ENCODE data around the gene PRKACA. TPM values are rescaled to one million over a fixed set of nuclear protein-coding genes. Genes with fewer than 3 reads are reported as not detected.

Gene PRKACA
- total RNA-seq (2014; rRNA removed; shearing (Covaris generic)) = 36.9 and 48.1 TPM in 2 replicates

GRCh38 chr19:14117668-14118164, at the start of gene PRKACA:
Gene PRKACA, minus strand, starts transcription at chr19:14117762. Its CDS starts 215 bp downstream, at chr19:14117547.
- DNase-seq (ENCODE audit: low spot score) = peak; percentile 99

DNA sequence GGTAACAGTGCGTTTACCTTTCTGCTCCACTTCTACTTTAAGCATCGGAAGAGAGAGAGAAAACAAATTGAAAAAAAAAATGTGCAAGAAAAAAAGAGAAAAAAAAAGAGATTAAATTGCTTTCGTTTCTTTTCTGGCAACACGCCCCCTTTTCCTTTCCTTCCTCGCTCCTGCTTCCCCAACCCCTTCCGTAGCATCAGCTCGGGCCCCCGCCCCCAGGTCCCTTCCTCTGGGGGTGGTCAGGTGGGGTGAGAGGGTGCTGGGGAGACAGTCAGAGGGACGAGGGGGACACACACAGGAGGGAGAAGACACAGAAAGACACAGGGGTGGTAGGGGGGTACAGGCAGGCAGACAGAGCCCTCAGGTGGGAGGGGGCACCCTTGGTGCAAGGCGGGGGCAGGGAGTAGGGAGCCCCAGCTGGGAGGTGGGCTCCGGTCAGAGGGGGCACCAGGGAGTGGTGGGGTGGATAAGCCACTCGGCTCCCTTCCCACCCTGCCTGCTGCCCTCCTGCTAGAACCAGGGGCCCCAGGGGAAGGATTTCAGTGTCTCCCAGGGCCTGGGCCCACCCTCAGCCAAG, 49.5 kb upstream of the PRKACA start:
- no peak for DNase-seq (ENCODE audit: low spot score)

DNA sequence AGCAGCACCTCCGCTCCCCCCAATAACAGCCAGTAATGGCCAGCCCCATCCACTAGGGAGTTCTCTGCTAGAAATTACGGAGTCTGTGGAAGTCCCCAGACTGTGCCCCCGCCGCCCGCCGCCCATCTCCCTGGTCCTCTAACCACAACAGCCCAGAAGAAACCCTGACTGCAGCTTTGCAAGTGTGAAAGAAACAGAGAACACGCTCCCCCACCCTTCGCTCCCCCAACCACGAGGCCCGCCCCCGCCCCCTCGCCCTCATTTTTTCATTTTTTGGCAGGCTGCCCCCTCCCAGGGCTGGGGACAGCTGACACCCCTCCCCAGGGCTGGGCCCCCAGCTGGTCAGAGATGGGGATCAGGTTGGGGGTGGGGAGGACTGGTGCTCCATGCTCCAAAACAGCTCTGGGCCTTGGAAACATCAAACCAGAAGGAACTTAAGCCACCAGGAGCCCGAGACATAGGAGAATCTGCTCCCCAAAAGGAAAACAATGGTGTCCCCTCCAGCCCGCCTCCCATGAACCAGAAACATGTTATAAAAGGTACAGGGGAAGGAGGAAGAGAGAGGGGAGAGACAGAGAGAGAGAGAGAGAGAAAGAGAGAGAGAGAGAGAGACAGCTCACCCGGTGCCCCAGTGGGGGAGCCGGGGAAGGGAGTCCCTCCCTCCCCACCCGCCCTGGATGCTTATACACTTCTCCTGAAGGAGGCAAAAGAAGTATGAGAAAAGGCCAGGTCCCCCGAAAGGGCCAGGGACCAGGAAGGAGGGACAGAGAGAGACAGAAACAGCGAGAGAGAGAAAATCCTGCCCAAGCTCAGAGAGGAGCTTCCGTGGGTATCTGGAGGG, 48.6 kb upstream of the PRKACA start:
- no peak for DNase-seq (ENCODE audit: low spot score)

GRCh38 chr19:14164724-14165493, 47.3 kb upstream of the PRKACA start:
- DNase-seq (ENCODE audit: low spot score) = no peak

- no peak for DNase-seq (ENCODE audit: low spot score)
These were observed 46.5 kb upstream of the PRKACA start for GRCh38 chr19:14164082-14164481.

- DNase-seq (ENCODE audit: low spot score) = no peak
These were observed 45.3 kb upstream of the PRKACA start for GRCh38 chr19:14162871-14163297.

GRCh38 chr19:14161305-14161704, 43.7 kb upstream of the PRKACA start:
- no peak for DNase-seq (ENCODE audit: low spot score)

DNA sequence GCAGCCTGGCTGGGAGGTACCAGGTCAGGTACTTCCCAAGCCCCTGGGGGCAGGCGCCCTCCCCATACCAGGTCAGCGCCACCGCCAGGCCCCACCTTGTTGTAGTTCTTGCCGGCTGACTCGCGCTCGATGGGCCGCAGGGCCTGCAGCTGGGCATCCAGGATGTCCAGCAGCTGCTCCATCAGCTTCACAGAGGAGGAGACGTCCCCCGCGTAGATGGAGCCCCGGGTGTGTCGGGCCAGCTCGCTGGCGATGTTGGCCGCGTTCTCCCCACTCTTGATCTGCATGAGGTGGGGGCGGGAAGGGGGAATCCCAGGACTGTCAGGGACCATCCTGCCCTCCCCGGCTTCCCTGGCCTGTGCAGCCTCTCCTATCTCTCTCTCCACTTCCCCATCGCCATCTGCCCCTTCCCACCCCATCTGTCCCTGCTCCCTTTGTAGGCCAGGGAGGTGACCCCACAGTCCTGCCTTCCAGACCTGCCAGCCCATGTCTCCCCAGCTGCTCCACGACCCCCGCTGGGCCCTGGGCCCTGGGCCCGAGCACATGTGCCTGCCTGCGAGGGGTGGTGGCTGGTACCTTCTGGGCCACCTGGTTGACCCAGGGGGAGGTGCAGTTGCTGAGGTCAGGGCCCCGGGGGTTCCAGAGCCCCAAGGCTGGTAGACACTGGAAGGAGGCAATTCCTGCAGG, 42.6 kb upstream of the PRKACA start:
- DNase-seq (ENCODE audit: low spot score) = no peak

- no peak for DNase-seq (ENCODE audit: low spot score)
These were observed 41.5 kb upstream of the PRKACA start for GRCh38 chr19:14159059-14159458.

DNA sequence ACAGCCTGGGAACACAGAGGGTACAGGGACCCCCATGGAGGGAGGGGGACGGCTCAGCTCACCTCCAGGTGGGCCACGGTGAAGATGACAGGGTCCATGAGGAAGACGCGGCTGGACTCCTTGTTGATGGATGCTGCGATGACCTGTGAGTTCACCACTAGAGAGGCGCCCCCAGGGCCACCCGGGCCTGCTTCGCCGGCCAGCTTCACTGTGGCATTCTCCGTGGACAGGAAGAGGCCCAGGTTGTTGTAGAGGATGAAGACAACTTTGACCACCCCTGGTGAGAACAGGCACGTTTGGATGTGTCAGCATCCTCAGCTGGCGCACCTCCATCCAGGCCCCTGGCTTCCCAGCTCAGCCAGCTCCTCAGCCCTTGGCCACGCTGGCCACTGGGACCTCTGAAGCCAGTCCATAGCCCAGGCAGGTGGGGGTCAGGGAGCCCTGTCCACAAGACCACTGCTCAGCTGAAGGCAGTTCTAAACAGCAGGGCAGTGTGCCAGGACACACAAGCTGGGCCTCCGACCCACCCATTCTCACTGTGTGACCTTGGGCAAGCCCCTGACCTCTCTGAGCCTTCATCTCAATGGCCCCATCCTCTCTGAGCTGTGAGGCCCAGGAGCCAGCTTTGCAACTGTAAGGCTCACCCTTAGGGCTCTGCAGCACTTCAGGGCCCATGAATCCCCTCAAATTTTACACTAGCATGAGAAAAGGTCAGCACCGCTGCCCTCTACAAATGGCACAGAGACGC, 40.9 kb upstream of the PRKACA start:
- DNase-seq (ENCODE audit: low spot score) = no peak

- DNase-seq (ENCODE audit: low spot score) = no peak
These were observed 39.6 kb upstream of the PRKACA start for GRCh38 chr19:14156971-14157717.

DNA sequence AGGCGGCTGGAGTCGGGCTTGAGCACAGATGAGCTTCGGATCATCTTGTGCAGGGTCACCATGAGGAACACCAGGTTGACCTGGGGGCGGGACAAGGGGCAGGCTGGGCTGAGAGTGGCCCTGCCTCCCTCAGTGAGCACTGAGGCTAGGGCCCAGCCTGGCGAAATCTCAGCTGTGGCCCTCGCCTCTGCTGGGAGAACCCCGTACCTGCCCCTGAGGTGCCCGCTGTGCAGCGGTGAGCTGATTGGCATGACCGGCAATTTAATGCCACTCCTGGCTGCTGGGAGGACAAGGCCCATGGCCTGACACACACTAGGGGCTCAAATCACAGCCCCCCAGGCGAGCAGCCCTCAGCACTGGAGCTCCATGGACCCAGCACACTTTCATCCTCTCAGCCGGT, 38.6 kb upstream of the PRKACA start:
- no peak for DNase-seq (ENCODE audit: low spot score)

DNA sequence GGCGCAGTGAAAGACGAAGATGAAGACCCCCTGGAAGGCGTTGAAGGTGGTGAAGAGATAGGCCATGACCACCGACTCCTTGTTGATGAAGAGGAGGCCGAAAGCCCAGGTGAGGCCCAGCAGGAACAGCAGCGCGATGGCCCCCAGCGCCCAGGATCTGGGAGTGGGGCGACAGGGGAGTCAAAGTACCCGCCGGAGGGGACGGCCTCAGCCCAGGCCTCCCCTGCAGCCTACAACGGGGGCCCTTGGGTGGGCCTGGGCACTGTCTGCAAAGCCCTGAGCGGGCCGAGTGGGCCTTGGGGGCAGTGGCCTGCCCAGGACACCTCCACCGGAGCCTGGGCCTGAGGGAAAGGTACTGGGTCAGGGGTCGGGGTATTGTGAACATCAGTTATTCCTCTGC, 37.8 kb upstream of the PRKACA start:
- no peak for DNase-seq (ENCODE audit: low spot score)

DNA sequence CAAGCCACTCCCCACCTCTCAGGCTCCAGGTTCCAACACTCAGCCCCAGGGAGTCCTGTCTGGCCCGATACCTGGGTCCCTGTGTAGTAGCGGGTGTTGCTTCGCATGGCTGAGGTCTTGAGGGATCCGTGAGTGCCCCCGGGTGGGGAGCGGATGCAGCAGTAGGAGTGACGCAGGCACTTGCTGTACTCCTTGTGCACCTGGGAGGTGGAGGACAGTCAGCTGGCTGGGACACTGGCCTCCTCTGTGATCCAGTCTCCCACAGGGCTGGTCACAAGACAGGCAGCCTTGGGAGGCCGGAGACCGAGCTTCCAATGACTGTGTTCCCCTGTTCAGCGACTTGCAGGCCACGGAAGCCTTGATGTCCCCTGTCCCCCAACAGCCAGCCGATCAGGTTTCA, 35.2 kb upstream of the PRKACA start:
- no peak for DNase-seq (ENCODE audit: low spot score)

- no peak for DNase-seq (ENCODE audit: low spot score)
These were observed 33.5 kb upstream of the PRKACA start for GRCh38 chr19:14150770-14151661.

GRCh38 chr19:14150041-14150769, 32.6 kb upstream of the PRKACA start:
- no peak for DNase-seq (ENCODE audit: low spot score)

DNA sequence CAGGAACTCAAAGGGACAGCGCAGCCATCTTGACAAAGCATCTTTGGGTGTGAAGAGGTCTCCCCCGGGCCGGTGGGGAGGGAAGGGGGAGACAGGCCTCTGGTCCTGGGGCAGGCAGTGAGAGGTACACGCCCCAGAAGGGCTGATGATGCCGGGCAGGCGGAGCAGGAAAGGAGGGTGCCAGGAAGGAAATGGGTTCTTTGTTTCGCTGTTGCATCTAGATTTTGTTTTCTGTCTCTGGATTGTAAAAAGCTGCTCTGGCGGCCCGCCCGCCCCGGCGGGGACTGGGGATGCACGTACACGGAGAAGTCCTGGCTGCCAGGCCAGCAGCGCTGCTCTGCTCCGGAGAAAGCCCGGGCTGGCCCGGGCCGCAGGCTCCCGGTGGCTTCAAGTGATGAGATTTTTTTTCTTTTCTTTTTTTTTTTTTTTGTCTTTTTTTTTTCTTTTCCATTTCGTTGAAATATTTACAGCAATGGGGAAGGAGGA, 32.0 kb upstream of the PRKACA start:
- no peak for DNase-seq (ENCODE audit: low spot score)

DNA sequence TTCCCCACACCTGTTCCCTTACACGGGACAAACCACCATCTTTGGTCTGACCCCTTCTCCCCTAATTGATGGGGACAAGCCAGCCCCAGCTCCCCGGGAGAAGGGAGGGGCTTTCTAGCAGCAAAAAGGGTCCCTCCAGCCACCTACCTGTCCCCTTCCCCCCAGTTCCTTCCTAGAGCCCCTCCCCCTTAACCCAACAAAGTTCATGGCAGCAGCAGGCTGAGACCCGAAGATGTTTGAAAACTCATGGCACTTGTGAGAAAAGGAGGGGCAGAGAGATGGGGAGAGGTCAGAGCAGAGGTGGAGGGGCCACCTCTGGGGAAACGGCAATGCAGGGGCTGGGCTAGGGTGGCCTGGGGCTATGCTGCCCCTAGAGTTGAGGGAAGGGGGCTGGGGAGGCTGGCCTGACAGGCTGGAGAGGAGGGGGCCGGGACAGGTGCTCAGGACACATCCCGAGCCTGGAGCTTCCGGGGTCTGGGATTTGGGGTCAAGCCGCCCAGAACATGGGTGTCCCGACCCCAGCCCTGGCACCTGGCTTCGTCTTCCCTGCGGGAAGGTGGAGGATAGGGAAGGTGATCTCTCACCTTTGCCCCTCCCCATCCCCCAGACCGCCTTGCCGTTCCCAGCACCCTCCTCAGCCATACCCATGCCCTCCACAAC, 31.3 kb upstream of the PRKACA start:
- DNase-seq (ENCODE audit: low spot score) = no peak
